CD14-positive monocyte (primary cell): ENCODE data around the gene OTUD3. TPM values are rescaled to one million over a fixed set of nuclear protein-coding genes. Genes with fewer than 3 reads are reported as not detected.

ENCODE experiments used
- DNase-seq, 3 donors: peaks; one replicate each; pipeline ENCODE4 v3.0.0-alpha.2; 2011 to 2022
- H2AFZ ChIP-seq: 2 replicates; pipeline ENCODE4 v1.6.0; 2012; ENCODE audit warnings: mild to moderate bottlenecking, low read depth, low read length, inconsistent platforms; ENCODE audit not compliant: insufficient read depth, poor library complexity, severe bottlenecking
- H3K27ac ChIP-seq, 2 donors: 1 replicate in 1 of 2; 2 replicates in 1 of 2; pipeline ENCODE4 v1.5.1; 2012 to 2013; ENCODE audit warnings: low read length in 2 of 2, control low read depth in 1 of 2, inconsistent platforms in 1 of 2, low read depth in 1 of 2, mild to moderate bottlenecking in 1 of 2
- H3K27me3 ChIP-seq, 2 donors: one replicate each; pipeline versions ENCODE4 v1.6.0 to v1.6.1; 2011 to 2013; ENCODE audit warnings: low read length in 2 of 2; ENCODE audit not compliant: control insufficient read depth in 2 of 2, insufficient read depth in 2 of 2
- H3K36me3 ChIP-seq, 2 donors: replicated peaks in 1 of 2; 1 replicate in 1 of 2; 2 replicates in 1 of 2; pipeline versions ENCODE4 v1.5.1 to v1.6.1; 2012 to 2013; ENCODE audit warnings: low read length in 2 of 2, control low read depth in 1 of 2, inconsistent platforms in 1 of 2, mild to moderate bottlenecking in 1 of 2; ENCODE audit not compliant: insufficient read depth in 2 of 2, control insufficient read depth in 1 of 2
- H3K4me1 ChIP-seq, 2 donors: 1 replicate in 1 of 2; 2 replicates in 1 of 2; pipeline versions ENCODE4 v1.5.1 to v1.6.1; 2012 to 2013; ENCODE audit warnings: low read length in 2 of 2, control low read depth in 1 of 2, inconsistent platforms in 1 of 2, mild to moderate bottlenecking in 1 of 2, moderate library complexity in 1 of 2; ENCODE audit not compliant: insufficient read depth in 2 of 2, control insufficient read depth in 1 of 2
- H3K4me2 ChIP-seq: replicated peaks from 2 replicates; pipeline ENCODE3; 2012; ENCODE audit warnings: low read length, moderate library complexity, mild to moderate bottlenecking; ENCODE audit not compliant: poor library complexity, severe bottlenecking; ENCODE audit errors: extremely low read depth
- H3K4me3 ChIP-seq, 3 experiments: fragments of 200-600 bp in 1 of 3; sonication (generic) in 1 of 3; replicated peaks in 1 of 3; 1 replicate in 2 of 3; 2 replicates in 1 of 3; pipeline ENCODE4 v1.5.1; 2011 to 2013; ENCODE audit warnings: low read length in 3 of 3, mild to moderate bottlenecking in 3 of 3, control low read depth in 2 of 3, low read depth in 2 of 3, inconsistent platforms in 1 of 3, moderate library complexity in 1 of 3
- H3K79me2 ChIP-seq: 2 replicates; pipeline ENCODE4 v1.6.0; 2012; ENCODE audit warnings: mild to moderate bottlenecking, control low read depth, inconsistent platforms, low read length, moderate library complexity; ENCODE audit not compliant: insufficient read depth
- H3K9ac ChIP-seq: 2 replicates; pipeline ENCODE4 v1.6.0; 2017; ENCODE audit warnings: low read length, mild to moderate bottlenecking; ENCODE audit not compliant: insufficient read depth, poor library complexity, severe bottlenecking
- H3K9me3 ChIP-seq, 2 donors: replicated peaks in 1 of 2; 1 replicate in 1 of 2; 2 replicates in 1 of 2; pipeline versions ENCODE4 v1.5.1 to v1.6.1; 2012 to 2013; ENCODE audit warnings: low read length in 2 of 2, control low read depth in 1 of 2; ENCODE audit not compliant: control insufficient read depth in 1 of 2, insufficient read depth in 1 of 2
- H4K20me1 ChIP-seq: 2 replicates; pipeline ENCODE4 v1.6.0; 2012; ENCODE audit warnings: mild to moderate bottlenecking, low read length, control low read depth, moderate library complexity; ENCODE audit not compliant: insufficient read depth
- H3K27ac Mint-ChIP-seq, 7 donors: one replicate each; pipeline ENCODE4 v1.8.0; 2020; ENCODE audit warnings: mild to moderate bottlenecking in 7 of 7, mixed read lengths in 7 of 7, moderate library complexity in 6 of 7, inconsistent platforms in 2 of 7
- H3K27me3 Mint-ChIP-seq, 3 donors: one replicate each; pipeline ENCODE4 v1.8.0; 2021 to 2022; ENCODE audit warnings: low read depth in 3 of 3, mild to moderate bottlenecking in 3 of 3, mixed read lengths in 3 of 3, moderate library complexity in 3 of 3, inconsistent platforms in 1 of 3
- H3K36me3 Mint-ChIP-seq, 2 donors: one replicate each; pipeline ENCODE4 v1.8.0; 2020; ENCODE audit warnings: mixed read lengths in 2 of 2, inconsistent platforms in 1 of 2, mild to moderate bottlenecking in 1 of 2
- H3K4me1 Mint-ChIP-seq: one replicate; pipeline ENCODE4 v1.8.0; 2020; ENCODE audit warnings: mild to moderate bottlenecking, mixed read lengths
- H3K4me3 Mint-ChIP-seq, 2 donors: one replicate each; pipeline ENCODE4 v1.8.0; 2020; ENCODE audit warnings: mild to moderate bottlenecking in 2 of 2, mixed read lengths in 2 of 2, moderate library complexity in 1 of 2
- H3K9me3 Mint-ChIP-seq, 7 donors: one replicate each; pipeline ENCODE4 v1.8.0; 2020 to 2022; ENCODE audit warnings: mixed read lengths in 7 of 7, mild to moderate bottlenecking in 6 of 7, moderate library complexity in 6 of 7, inconsistent platforms in 2 of 7
- WGBS: methylation state at CpG from one replicate; pipeline ENCODE4 v1.1.5; 2013; ENCODE audit warnings: missing lambda C conversion rate; ENCODE audit not compliant: insufficient coverage; 5-methylcytosine and 5-hydroxymethylcytosine counted together
- intact Hi-C, 2 donors: fragments of 100-400 bp; cut with micrococcal nuclease; formaldehyde crosslinking; loops; one replicate each; pipeline versions ENCODE4 v1.15.0 to v1.15.1; 2023
- polyA plus RNA-seq, 3 donors: library from polyadenylated mRNA; depleted of rRNA in 1 of 3; unstranded in 2 of 3; stranded (reverse) in 1 of 3; fragments of 300-500 nt in 2 of 3; fragments of >200 nt in 1 of 3; fragmentation: Illumina TruSeq in 2 of 3; gene quantifications; 1 replicate in 2 of 3; 2 replicates in 1 of 3; pipeline ENCODE4 v1.2.3, GENCODE V29; 2012 to 2021
- TF ChIP-seq, protein P1 (sequence below): fragments of 200-600 bp; IDR thresholded peaks from one replicate; pipeline ENCODE4 v1.8.0; 2022; ENCODE audit warnings: antibody characterized with exemption, mild to moderate bottlenecking

The OTUD3 gene
- polyA plus RNA-seq, 3 donors, result 0.05 to 3.8 (median 1.2) TPM

DNA sequence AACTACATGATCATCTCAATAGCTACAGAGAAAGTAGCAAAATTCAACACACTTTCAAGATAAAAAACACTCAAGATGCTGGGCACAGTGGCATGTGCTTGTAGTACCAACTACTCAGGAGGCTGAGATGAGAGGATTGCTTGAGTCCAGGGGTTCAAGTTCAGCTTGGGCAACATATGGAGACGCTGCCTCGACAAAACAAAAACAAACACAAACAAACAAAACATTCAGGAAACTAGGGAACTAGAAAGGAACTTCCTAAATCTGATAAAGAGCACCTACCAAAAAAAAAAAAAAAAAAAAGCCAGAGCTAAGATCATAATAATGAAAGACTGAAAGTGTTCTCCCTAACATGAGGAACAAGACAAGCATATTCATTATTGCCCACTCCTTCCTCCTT lies 44.3 kb upstream of the OTUD3 start:
- H3K27me3 Mint-ChIP-seq, result peaks cover 8 to 21% (median 12%) of the 10 kb centered on the region in 3 donors
- no peaks in the 10 kb centered on the region for H3K36me3 ChIP-seq
- no peak overlapping the region for H3K4me3 ChIP-seq
- intact Hi-C loops, result no loop called here
- H4K20me1 ChIP-seq, result no peaks in the 10 kb centered on the region
- H3K4me1 ChIP-seq, result peaks cover 0 to 6% of the 10 kb centered on the region in 2 donors
- H3K4me3 Mint-ChIP-seq, result no peak overlapping the region
- no peak overlapping the region for H3K27ac ChIP-seq
- no peaks in the 10 kb centered on the region for H3K79me2 ChIP-seq
- H3K9me3 Mint-ChIP-seq, result peaks cover 0 to 8% (median 4%) of the 10 kb centered on the region in 7 donors
- no CpG with 5 or more reads among the region's 2 CpGs for WGBS
- no peak for DNase-seq
- H3K9me3 ChIP-seq, result no peaks in the 10 kb centered on the region
- H3K36me3 Mint-ChIP-seq, result no peaks in the 10 kb centered on the region
- TF ChIP-seq, protein P1, sequence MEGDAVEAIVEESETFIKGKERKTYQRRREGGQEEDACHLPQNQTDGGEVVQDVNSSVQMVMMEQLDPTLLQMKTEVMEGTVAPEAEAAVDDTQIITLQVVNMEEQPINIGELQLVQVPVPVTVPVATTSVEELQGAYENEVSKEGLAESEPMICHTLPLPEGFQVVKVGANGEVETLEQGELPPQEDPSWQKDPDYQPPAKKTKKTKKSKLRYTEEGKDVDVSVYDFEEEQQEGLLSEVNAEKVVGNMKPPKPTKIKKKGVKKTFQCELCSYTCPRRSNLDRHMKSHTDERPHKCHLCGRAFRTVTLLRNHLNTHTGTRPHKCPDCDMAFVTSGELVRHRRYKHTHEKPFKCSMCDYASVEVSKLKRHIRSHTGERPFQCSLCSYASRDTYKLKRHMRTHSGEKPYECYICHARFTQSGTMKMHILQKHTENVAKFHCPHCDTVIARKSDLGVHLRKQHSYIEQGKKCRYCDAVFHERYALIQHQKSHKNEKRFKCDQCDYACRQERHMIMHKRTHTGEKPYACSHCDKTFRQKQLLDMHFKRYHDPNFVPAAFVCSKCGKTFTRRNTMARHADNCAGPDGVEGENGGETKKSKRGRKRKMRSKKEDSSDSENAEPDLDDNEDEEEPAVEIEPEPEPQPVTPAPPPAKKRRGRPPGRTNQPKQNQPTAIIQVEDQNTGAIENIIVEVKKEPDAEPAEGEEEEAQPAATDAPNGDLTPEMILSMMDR, result no peak
- no peaks in the 10 kb centered on the region for H3K27me3 ChIP-seq
- H3K4me2 ChIP-seq, result no peak overlapping the region
- H3K27ac Mint-ChIP-seq, result peak overlapping the region in 2 of 7 donors; percentile 24 to 78
- no peak overlapping the region for H3K9ac ChIP-seq
- H3K4me1 Mint-ChIP-seq, result peaks cover 14% of the 10 kb centered on the region
- no peak overlapping the region for H2AFZ ChIP-seq

DNA sequence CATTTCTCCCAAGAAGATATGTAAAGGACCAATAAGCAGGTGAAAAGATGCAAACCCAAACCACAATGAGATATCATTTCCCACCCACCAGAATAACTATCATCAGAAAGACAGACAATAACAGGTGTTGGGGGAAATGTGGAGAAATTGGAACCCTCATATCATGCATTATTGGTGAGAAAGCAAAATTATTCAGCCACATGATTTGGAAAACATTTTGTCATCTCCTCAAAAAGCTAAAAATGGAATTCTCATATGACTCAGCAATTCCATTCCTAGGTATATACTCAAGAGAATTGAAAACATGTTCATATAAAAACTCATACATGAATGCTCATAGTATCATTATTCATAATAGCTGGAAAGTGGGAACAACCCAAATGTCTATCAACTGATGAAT lies 42.0 kb upstream of the OTUD3 start:
- TF ChIP-seq, protein P1, result no peak
- Histone ChIP-seq H3K4me1 (peaks cover 0 to 6% of the 10 kb centered on the region in 2 donors), H3K36me3 (no peaks in the 10 kb centered on the region), H3K27me3 (peaks cover 0 to 5% of the 10 kb centered on the region in 2 donors), H3K9me3 (no peaks in the 10 kb centered on the region), H3K79me2 (no peaks in the 10 kb centered on the region), H3K4me3 (no peak overlapping the region), H3K9ac (no peak overlapping the region), H3K4me2 (no peak overlapping the region), H3K27ac (no peak overlapping the region), H4K20me1 (no peaks in the 10 kb centered on the region), H2AFZ (no peak overlapping the region)
- intact Hi-C loops, result no loop called here
- Mint-ChIP-seq H3K36me3 (no peaks in the 10 kb centered on the region), H3K27ac (no peak overlapping the region), H3K4me1 (peaks cover 14% of the 10 kb centered on the region), H3K27me3 (peaks cover 17 to 23% (median 18%) of the 10 kb centered on the region in 3 donors), H3K9me3 (peaks cover 0 to 8% (median 4%) of the 10 kb centered on the region in 7 donors), H3K4me3 (no peak overlapping the region)
- no peak for DNase-seq
